HepG2 (cell line): ENCODE measurements around the gene PIP5K1C. TPM values are rescaled to one million over a fixed set of nuclear protein-coding genes. Genes with fewer than 3 reads are reported as not detected.

Experiments used
- ATAC-seq: fragments of 200-7000 bp; cut with Tn5 transposase; 3 replicates; pipeline ENCODE4 v1.9.1; 2020; ENCODE audit warnings: mild to moderate bottlenecking, moderate library complexity
- BruUV-seq: library from RNA; stranded (reverse); fragments of 400-500 nt; replicated peaks from 2 replicates; lab custom pipeline; 2021; lab: Mats Ljungman, UMichigan
- CTCF ChIA-PET: fragments of 300-600 bp; formaldehyde crosslinking; extraction: SDS; loops from one replicate; lab custom pipeline; 2021; ENCODE audit warnings: low total read pairs, inconsistent platforms, low intra/inter-chr PET ratio; lab: Yijun Ruan, JAX
- POLR2A ChIA-PET: fragments of 350-600 bp; sonication (Branson Sonifier 250); formaldehyde crosslinking; loops from one replicate; lab custom pipeline; 2020; ENCODE audit warnings: antibody characterized with exemption, inconsistent platforms; lab: Yijun Ruan, JAX
- DNase-seq: peaks from one replicate; pipeline ENCODE4 v3.0.0-alpha.2; 2015; ENCODE audit warnings: low spot score
- FAIRE-seq: peaks from 3 replicates; lab custom pipeline; 2011; peaks lifted over from hg19 to GRCh38; lab: Jason Lieb, UNC
- H2AFZ ChIP-seq: one replicate; pipeline ENCODE4 v1.6.1; 2011; ENCODE audit warnings: low read length, inconsistent platforms
- H3K27ac ChIP-seq: fragments of 300-600 bp; 3 replicates; pipeline ENCODE4 v1.8.0; 2011; ENCODE audit warnings: mixed run types, mild to moderate bottlenecking, mixed read lengths, low read length, inconsistent platforms; ENCODE audit not compliant: insufficient read depth; ENCODE audit errors: extremely low read length
- H3K27me3 ChIP-seq, 2 experiments: fragments of 200-600 bp in 1 of 2; 2 replicates in 1 of 2; 3 replicates in 1 of 2; pipeline versions ENCODE4 v1.6.0 to v1.8.0; 2011; ENCODE audit warnings: low read length in 2 of 2, mild to moderate bottlenecking in 2 of 2, moderate library complexity in 2 of 2, inconsistent platforms in 1 of 2; ENCODE audit not compliant: insufficient read depth in 2 of 2, control insufficient read depth in 1 of 2
- H3K36me3 ChIP-seq, 2 experiments: fragments of 200-600 bp in 1 of 2; replicated peaks in 1 of 2; 2 replicates in 1 of 2; 3 replicates in 1 of 2; pipeline versions ENCODE4 v1.5.1 to v1.8.0; 2011; ENCODE audit warnings: low read length in 2 of 2, inconsistent platforms in 1 of 2; ENCODE audit not compliant: insufficient read depth in 2 of 2, control insufficient read depth in 1 of 2
- H3K4me1 ChIP-seq: 2 replicates; pipeline ENCODE4 v1.5.1; 2012; ENCODE audit warnings: low read length, inconsistent platforms; ENCODE audit not compliant: insufficient read depth
- H3K4me2 ChIP-seq: 2 replicates; pipeline ENCODE4 v1.6.0; 2011; ENCODE audit warnings: low read depth, low read length, inconsistent platforms
- H3K4me3 ChIP-seq, 3 experiments: fragments of 200-600 bp in 1 of 3; sonication (generic), shearing (Covaris generic) in 1 of 3; replicated peaks in 1 of 3; 2 replicates each; pipeline ENCODE4 v1.5.1; 2011 to 2016; ENCODE audit warnings: low read length in 3 of 3, inconsistent platforms in 2 of 3, low read depth in 2 of 3, mild to moderate bottlenecking in 2 of 3, control low read depth in 1 of 3, mixed read lengths in 1 of 3; ENCODE audit not compliant: insufficient read depth in 1 of 3
- H3K79me2 ChIP-seq: one replicate; pipeline ENCODE4 v1.6.1; 2011; ENCODE audit warnings: low read length, inconsistent platforms; ENCODE audit not compliant: insufficient read depth
- H3K9ac ChIP-seq: 2 replicates; pipeline ENCODE4 v1.6.0; 2011; ENCODE audit warnings: mild to moderate bottlenecking, low read depth, low read length, inconsistent platforms; ENCODE audit not compliant: insufficient read depth
- H3K9me3 ChIP-seq: 2 replicates; pipeline ENCODE4 v1.5.1; 2012; ENCODE audit warnings: mild to moderate bottlenecking, low read length
- H4K20me1 ChIP-seq: 2 replicates; pipeline ENCODE4 v1.6.0; 2011; ENCODE audit warnings: inconsistent platforms, mild to moderate bottlenecking, low read length, moderate library complexity; ENCODE audit not compliant: insufficient read depth
- EHMT2 ChIP-seq: fragments of 200-600 bp; sonication (generic); IDR thresholded peaks from 2 replicates; pipeline ENCODE4 v1.7.0; 2017; ENCODE audit warnings: antibody characterized with exemption, low read depth, low read length, borderline replicate concordance
- FOSL2 ChIP-seq: sonication (generic); formaldehyde crosslinking; IDR thresholded peaks from 2 replicates; pipeline ENCODE4 v1.4.0; 2020; ENCODE audit warnings: missing genetic modification reagents
- GATAD2A ChIP-seq: IDR thresholded peaks from 2 replicates; pipeline ENCODE4 v1.6.1; 2016
- HMG20A ChIP-seq: IDR thresholded peaks from 2 replicates; pipeline ENCODE4 v1.6.1; 2016; ENCODE audit warnings: borderline replicate concordance
- MBNL3 ChIP-seq: fragments of 250-450 bp; sonication (Bioruptor Pico); conservative IDR thresholded peaks from 2 replicates; pipeline ENCODE4 v1.8.0; 2022; ENCODE audit warnings: mild to moderate bottlenecking, inconsistent platforms
- NFRKB ChIP-seq: fragments of 450-650 bp; IDR thresholded peaks from 2 replicates; pipeline ENCODE4 v1.6.1; 2017
- NFYC ChIP-seq: IDR thresholded peaks from 2 replicates; pipeline ENCODE4 v1.6.1; 2016; ENCODE audit warnings: missing genetic modification reagents, missing compliant biosample characterization
- REL ChIP-seq: sonication (generic); formaldehyde crosslinking; conservative IDR thresholded peaks from 2 replicates; pipeline ENCODE4 v1.8.0; 2022; ENCODE audit warnings: mild to moderate bottlenecking, missing genetic modification reagents, moderate library complexity
- TARDBP ChIP-seq: sonication (generic); formaldehyde crosslinking; IDR thresholded peaks from 2 replicates; pipeline ENCODE4 v1.8.0; 2022; ENCODE audit warnings: mild to moderate bottlenecking, missing genetic modification reagents
- ZNF282 ChIP-seq: fragments of 450-650 bp; IDR thresholded peaks from 2 replicates; pipeline ENCODE4 v1.6.1; 2018; ENCODE audit not compliant: partially characterized antibody
- ZNF292 ChIP-seq: sonication (generic); formaldehyde crosslinking; IDR thresholded peaks from 2 replicates; pipeline ENCODE4 v1.8.1; 2022; ENCODE audit warnings: mild to moderate bottlenecking, low read depth, missing genetic modification reagents, borderline replicate concordance
- ZNF816 ChIP-seq: sonication (generic); formaldehyde crosslinking; IDR thresholded peaks from 2 replicates; pipeline ENCODE4 v1.8.0; 2022; ENCODE audit warnings: missing genetic modification reagents, mild to moderate bottlenecking, borderline replicate concordance
- WGBS: methylation state at CpG from one replicate; pipeline ENCODE4 v1.1.6; 2017; ENCODE audit warnings: low lambda C conversion rate; 5-methylcytosine and 5-hydroxymethylcytosine counted together
- in situ Hi-C: cut with HindIII; loops from 2 replicates; pipeline ENCODE4 v1.10.0; 2017; ENCODE audit warnings: low pct_unique_long_range_greater_than_20kb; ENCODE audit not compliant: extremely low pct_ligation_motif_present
- intact Hi-C: fragments of 100-400 bp; cut with micrococcal nuclease; formaldehyde crosslinking; loops from one replicate; pipeline ENCODE4 v1.10.0; 2022; ENCODE audit not compliant: unreplicated experiment
- polyA plus RNA-seq, 8 experiments: library from polyadenylated mRNA; depleted of rRNA in 3 of 8; stranded (reverse) in 7 of 8; unstranded in 1 of 8; fragments of >200 nt; fragmentation: Illumina TruSeq in 4 of 8; extraction: Trizol in 4 of 8; gene quantifications; 2 replicates each; pipeline versions ENCODE4 v1.2.1 to v1.2.3, GENCODE V29; 2011 to 2016; ENCODE audit warnings: low read depth in 4 of 8, missing spikeins in 1 of 8, mixed read lengths in 1 of 8; ENCODE audit not compliant: insufficient read depth in 1 of 8
- total RNA-seq, 5 experiments: library from RNA; depleted of rRNA; stranded (reverse); fragments of >200 nt; fragmentation: Illumina TruSeq; extraction: Trizol; gene quantifications; 2 replicates each; pipeline ENCODE4 v1.2.3, GENCODE V29; 2016; ENCODE audit warnings: low read depth in 1 of 5
- TF ChIP-seq, protein P1 (sequence below): sonication (generic); formaldehyde crosslinking; IDR thresholded peaks from 2 replicates; pipeline ENCODE4 v1.5.1; 2020; ENCODE audit warnings: mild to moderate bottlenecking, missing genetic modification reagents, moderate library complexity
- TF ChIP-seq, protein P2 (sequence below): IDR thresholded peaks from 2 replicates; pipeline ENCODE4 v1.6.1; 2016
- TF ChIP-seq, protein P3 (sequence below): sonication (generic); formaldehyde crosslinking; IDR thresholded peaks from 2 replicates; pipeline ENCODE4 v1.5.0; 2020; ENCODE audit warnings: mild to moderate bottlenecking, missing genetic modification reagents, borderline replicate concordance
- TF ChIP-seq, protein P4 (sequence below): IDR thresholded peaks from 2 replicates; pipeline ENCODE4 v1.6.1; 2016; ENCODE audit warnings: missing genetic modification reagents, missing compliant biosample characterization

PIP5K1C gene
- total and polyA plus RNA-seq, 2 of the 13 experiments (the other 11 are each of a cell fraction or from before 2014, with no cell fraction given): 3.6 to 4.3 TPM

DNA sequence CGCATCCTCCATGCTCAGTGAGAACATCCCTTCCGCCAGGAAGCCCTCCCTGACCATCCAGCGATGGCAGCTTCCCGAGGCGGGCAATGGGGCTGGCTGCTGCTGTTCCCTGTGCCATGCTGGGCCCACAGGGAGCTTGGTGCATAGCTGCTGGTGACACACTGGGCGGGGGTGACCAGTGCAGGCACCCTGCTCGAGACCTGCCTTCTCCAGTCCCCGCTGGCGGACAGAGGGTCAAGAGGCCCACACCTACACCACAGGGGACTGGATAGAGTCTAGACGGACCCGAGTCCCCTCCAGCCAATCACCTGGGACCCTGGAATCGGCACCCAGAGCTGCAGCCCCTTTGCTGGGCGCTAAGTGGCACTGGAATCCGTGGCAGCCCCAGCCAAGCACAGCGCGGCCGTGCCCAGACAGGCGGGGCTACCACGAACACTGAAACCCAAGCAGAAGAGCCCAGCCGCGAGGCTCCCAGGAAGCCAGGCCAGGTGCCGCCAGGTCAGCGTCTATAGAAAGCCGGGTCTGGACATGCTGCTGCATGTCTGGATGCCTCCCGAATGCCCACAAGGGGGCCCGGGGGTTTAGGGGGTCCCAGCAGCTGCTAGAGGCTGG, 84.6 kb downstream of the PIP5K1C start:
- Histone ChIP-seq H3K4me1 (no peaks in the 10 kb centered on the region), H3K4me3 (no peak overlapping the region), H3K9ac (no peak overlapping the region), H4K20me1 (no peaks in the 10 kb centered on the region), H3K9me3 (no peaks in the 10 kb centered on the region), H2AFZ (no peak overlapping the region), H3K4me2 (no peak overlapping the region), H3K27me3 (no peaks in the 10 kb centered on the region), H3K36me3 (peaks cover 5 to 13% of the 10 kb centered on the region in 2 experiments; a peak in 3 of 5 replicates), H3K27ac (no peak overlapping the region), H3K79me2 (no peaks in the 10 kb centered on the region)
- ChIA-PET CTCF (no interaction called here), POLR2A (no interaction called here)
- FAIRE-seq: no peak
- no peak for ATAC-seq
- no TSS peak for BruUV-seq
- intact Hi-C loops: no loop called here
- in situ Hi-C loops: no loop called here
- WGBS: 99% methylated on average over 5 of the region's 26 CpGs
- DNase-seq: no peak
- TF ChIP-seq MBNL3 (CRISPR knock-in tag): no peak
- no peak for TF ChIP-seq EHMT2
- TF ChIP-seq ZNF282: no peak
- no peak for TF ChIP-seq FOSL2 (CRISPR knock-in tag)
- no peak for TF ChIP-seq TARDBP (CRISPR knock-in tag)
- no peak for TF ChIP-seq NFRKB
- no peak for TF ChIP-seq REL (CRISPR knock-in tag)
- no peak for TF ChIP-seq ZNF816 (CRISPR knock-in tag)
- TF ChIP-seq, protein P1, sequence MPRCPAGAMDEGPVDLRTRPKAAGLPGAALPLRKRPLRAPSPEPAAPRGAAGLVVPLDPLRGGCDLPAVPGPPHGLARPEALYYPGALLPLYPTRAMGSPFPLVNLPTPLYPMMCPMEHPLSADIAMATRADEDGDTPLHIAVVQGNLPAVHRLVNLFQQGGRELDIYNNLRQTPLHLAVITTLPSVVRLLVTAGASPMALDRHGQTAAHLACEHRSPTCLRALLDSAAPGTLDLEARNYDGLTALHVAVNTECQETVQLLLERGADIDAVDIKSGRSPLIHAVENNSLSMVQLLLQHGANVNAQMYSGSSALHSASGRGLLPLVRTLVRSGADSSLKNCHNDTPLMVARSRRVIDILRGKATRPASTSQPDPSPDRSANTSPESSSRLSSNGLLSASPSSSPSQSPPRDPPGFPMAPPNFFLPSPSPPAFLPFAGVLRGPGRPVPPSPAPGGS (CRISPR knock-in tag): no peak
- TF ChIP-seq, protein P2, sequence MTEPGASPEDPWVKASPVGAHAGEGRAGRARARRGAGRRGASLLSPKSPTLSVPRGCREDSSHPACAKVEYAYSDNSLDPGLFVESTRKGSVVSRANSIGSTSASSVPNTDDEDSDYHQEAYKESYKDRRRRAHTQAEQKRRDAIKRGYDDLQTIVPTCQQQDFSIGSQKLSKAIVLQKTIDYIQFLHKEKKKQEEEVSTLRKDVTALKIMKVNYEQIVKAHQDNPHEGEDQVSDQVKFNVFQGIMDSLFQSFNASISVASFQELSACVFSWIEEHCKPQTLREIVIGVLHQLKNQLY (CRISPR knock-in tag): no peak
- TF ChIP-seq, protein P3, sequence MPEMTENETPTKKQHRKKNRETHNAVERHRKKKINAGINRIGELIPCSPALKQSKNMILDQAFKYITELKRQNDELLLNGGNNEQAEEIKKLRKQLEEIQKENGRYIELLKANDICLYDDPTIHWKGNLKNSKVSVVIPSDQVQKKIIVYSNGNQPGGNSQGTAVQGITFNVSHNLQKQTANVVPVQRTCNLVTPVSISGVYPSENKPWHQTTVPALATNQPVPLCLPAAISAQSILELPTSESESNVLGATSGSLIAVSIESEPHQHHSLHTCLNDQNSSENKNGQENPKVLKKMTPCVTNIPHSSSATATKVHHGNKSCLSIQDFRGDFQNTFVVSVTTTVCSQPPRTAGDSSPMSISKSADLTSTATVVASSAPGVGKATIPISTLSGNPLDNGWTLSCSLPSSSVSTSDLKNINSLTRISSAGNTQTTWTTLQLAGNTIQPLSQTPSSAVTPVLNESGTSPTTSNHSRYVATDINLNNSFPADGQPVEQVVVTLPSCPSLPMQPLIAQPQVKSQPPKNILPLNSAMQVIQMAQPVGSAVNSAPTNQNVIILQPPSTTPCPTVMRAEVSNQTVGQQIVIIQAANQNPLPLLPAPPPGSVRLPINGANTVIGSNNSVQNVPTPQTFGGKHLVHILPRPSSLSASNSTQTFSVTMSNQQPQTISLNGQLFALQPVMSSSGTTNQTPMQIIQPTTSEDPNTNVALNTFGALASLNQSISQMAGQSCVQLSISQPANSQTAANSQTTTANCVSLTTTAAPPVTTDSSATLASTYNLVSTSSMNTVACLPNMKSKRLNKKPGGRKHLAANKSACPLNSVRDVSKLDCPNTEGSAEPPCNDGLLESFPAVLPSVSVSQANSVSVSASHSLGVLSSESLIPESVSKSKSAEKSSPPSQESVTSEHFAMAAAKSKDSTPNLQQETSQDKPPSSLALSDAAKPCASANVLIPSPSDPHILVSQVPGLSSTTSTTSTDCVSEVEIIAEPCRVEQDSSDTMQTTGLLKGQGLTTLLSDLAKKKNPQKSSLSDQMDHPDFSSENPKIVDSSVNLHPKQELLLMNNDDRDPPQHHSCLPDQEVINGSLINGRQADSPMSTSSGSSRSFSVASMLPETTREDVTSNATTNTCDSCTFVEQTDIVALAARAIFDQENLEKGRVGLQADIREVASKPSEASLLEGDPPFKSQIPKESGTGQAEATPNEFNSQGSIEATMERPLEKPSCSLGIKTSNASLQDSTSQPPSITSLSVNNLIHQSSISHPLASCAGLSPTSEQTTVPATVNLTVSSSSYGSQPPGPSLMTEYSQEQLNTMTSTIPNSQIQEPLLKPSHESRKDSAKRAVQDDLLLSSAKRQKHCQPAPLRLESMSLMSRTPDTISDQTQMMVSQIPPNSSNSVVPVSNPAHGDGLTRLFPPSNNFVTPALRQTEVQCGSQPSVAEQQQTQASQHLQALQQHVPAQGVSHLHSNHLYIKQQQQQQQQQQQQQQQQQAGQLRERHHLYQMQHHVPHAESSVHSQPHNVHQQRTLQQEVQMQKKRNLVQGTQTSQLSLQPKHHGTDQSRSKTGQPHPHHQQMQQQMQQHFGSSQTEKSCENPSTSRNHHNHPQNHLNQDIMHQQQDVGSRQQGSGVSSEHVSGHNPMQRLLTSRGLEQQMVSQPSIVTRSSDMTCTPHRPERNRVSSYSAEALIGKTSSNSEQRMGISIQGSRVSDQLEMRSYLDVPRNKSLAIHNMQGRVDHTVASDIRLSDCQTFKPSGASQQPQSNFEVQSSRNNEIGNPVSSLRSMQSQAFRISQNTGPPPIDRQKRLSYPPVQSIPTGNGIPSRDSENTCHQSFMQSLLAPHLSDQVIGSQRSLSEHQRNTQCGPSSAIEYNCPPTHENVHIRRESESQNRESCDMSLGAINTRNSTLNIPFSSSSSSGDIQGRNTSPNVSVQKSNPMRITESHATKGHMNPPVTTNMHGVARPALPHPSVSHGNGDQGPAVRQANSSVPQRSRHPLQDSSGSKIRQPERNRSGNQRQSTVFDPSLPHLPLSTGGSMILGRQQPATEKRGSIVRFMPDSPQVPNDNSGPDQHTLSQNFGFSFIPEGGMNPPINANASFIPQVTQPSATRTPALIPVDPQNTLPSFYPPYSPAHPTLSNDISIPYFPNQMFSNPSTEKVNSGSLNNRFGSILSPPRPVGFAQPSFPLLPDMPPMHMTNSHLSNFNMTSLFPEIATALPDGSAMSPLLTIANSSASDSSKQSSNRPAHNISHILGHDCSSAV: no peak
- TF ChIP-seq GATAD2A: no peak
- no peak for TF ChIP-seq NFYC (CRISPR knock-in tag)
- TF ChIP-seq HMG20A (CRISPR knock-in tag): no peak
- TF ChIP-seq, protein P4, sequence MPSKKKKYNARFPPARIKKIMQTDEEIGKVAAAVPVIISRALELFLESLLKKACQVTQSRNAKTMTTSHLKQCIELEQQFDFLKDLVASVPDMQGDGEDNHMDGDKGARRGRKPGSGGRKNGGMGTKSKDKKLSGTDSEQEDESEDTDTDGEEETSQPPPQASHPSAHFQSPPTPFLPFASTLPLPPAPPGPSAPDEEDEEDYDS (CRISPR knock-in tag): no peak
- no peak for TF ChIP-seq ZNF292 (CRISPR knock-in tag)
